Upper lobe of left lung (tissue), 4 donors: ENCODE results near the gene SEMA4D.
A peak's percentile ranks its signal among the peaks of the same experiment; 100 is the strongest.
"Not testable (repeated sequence)": the region's sequence is repeated elsewhere in the genome, so short reads cannot be mapped to it uniquely, and the experiment has no call there.

Experiments used
- EP300 ChIP-seq, 4 donors: sonication (generic); formaldehyde crosslinking; IDR thresholded peaks; one replicate each; pipeline ENCODE4 v1.5.1; 2017; ENCODE audit warnings: antibody characterized with exemption in 4 of 4, control low read depth in 2 of 4
- POLR2A ChIP-seq, 4 donors: fragments of 450-650 bp; IDR thresholded peaks; one replicate each; pipeline ENCODE4 v1.5.1; 2016 to 2017; ENCODE audit warnings: antibody characterized with exemption in 4 of 4, mild to moderate bottlenecking in 2 of 4
- POLR2AphosphoS5 ChIP-seq, 2 donors: sonication (generic); formaldehyde crosslinking; IDR thresholded peaks; one replicate each; pipeline ENCODE4 v1.5.1; 2017; ENCODE audit warnings: antibody characterized with exemption in 2 of 2
- TF ChIP-seq, protein P1 (sequence below), 6 experiments: fragments of 450-650 bp in 4 of 6; fragments of 200-600 bp in 2 of 6; sonication (generic) in 2 of 6; IDR thresholded peaks; one replicate each; pipeline ENCODE4 v1.5.1; 2016 to 2019; ENCODE audit warnings: antibody characterized with exemption in 6 of 6

DNA sequence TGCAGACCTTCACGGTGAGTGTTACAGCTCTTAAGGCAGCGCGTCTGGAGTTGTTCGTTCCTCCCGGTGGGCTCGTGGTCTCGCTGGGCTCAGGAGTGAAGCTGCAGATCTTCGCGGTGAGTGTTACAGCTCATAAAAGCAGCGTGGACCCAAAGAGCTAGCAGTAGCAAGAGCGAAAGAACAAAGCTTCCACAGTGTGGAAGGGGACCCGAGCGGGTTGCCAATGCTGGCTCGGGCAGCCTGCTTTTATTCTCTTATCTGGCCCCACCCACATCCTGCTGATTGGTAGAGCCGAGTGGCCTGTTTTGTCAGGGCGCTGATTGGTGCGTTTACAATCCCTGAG, 18.3 kb downstream of the SEMA4D start:
- TF ChIP-seq, protein P1, sequence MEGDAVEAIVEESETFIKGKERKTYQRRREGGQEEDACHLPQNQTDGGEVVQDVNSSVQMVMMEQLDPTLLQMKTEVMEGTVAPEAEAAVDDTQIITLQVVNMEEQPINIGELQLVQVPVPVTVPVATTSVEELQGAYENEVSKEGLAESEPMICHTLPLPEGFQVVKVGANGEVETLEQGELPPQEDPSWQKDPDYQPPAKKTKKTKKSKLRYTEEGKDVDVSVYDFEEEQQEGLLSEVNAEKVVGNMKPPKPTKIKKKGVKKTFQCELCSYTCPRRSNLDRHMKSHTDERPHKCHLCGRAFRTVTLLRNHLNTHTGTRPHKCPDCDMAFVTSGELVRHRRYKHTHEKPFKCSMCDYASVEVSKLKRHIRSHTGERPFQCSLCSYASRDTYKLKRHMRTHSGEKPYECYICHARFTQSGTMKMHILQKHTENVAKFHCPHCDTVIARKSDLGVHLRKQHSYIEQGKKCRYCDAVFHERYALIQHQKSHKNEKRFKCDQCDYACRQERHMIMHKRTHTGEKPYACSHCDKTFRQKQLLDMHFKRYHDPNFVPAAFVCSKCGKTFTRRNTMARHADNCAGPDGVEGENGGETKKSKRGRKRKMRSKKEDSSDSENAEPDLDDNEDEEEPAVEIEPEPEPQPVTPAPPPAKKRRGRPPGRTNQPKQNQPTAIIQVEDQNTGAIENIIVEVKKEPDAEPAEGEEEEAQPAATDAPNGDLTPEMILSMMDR (IDR thresholded peaks at IDR 0.05): not testable (repeated sequence)
- not testable (repeated sequence) for TF ChIP-seq POLR2AphosphoS5, EP300 (IDR thresholded peaks at IDR 0.05)
- TF ChIP-seq POLR2A (IDR thresholded peaks at IDR 0.05): peak in 1 of 4 donors; percentile 25
